MM.1S (cell line): ENCODE results near the gene SLC7A9.
"Not testable (repeated sequence)": the region's sequence is repeated elsewhere in the genome, so short reads cannot be mapped to it uniquely, and the experiment has no call there.

Experiments used
- CTCF ChIP-seq: fragments of 300-600 bp; sonication (generic); IDR thresholded peaks from 2 replicates; pipeline ENCODE4 v1.5.1; 2016; ENCODE audit warnings: antibody characterized with exemption, low read length, mixed read lengths
- EZH2 ChIP-seq: fragments of 300-600 bp; sonication (generic); optimal IDR thresholded peaks from 2 replicates; pipeline ENCODE3; 2017; ENCODE audit warnings: low read depth, mild to moderate bottlenecking, antibody characterized with exemption, low read length, mixed read lengths
- EZH2phosphoT487 ChIP-seq: fragments of 300-600 bp; sonication (generic); IDR thresholded peaks from 2 replicates; pipeline ENCODE4 v1.6.1; 2018; ENCODE audit warnings: antibody characterized with exemption, low read length

GRCh38 chr19:32833388-32833787 lies 36.2 kb downstream of the SLC7A9 start:
- TF ChIP-seq CTCF, EZH2, EZH2phosphoT487: not testable (repeated sequence)
